ENCODE measurements around the gene KRTAP12-3. TPM values are rescaled to one million over a fixed set of nuclear protein-coding genes. Genes with fewer than 3 reads are reported as not detected.

The KRTAP12-3 gene
- polyA plus RNA-seq, 1 of the 3 experiments (the other 2 are of a cell fraction) = not detected

GRCh38 chr21:44658541-44658910, 794 bp downstream of the KRTAP12-3 start:
- TF ChIP-seq MXI1 (IDR thresholded peaks at IDR 0.05; ENCODE audit: low read depth, low read length) (no peak), RFX5 (IDR thresholded peaks at IDR 0.05; ENCODE audit: low read length) (no peak), ZBTB33 (IDR thresholded peaks at IDR 0.05; ENCODE audit: borderline replicate concordance, low read depth) (no peak), PBX3 (IDR thresholded peaks at IDR 0.05) (no peak), SMC3 (IDR thresholded peaks at IDR 0.05; ENCODE audit: low read depth, low read length) (no peak), TCF12 (IDR thresholded peaks at IDR 0.05) (no peak), EZH2phosphoT487 (IDR thresholded peaks at IDR 0.05; ENCODE audit: borderline replicate concordance, low read depth) (no peak), TAF1 (IDR thresholded peaks at IDR 0.05; ENCODE audit: borderline replicate concordance, low read depth, low read length) (no peak), RCOR1 (IDR thresholded peaks at IDR 0.05; ENCODE audit: low read length) (no peak), SIN3A (IDR thresholded peaks at IDR 0.05; ENCODE audit: borderline replicate concordance, low read depth, low read length) (no peak)
- TF ChIP-seq, protein P1, sequence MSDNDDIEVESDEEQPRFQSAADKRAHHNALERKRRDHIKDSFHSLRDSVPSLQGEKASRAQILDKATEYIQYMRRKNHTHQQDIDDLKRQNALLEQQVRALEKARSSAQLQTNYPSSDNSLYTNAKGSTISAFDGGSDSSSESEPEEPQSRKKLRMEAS (IDR thresholded peaks at IDR 0.05; ENCODE audit: low read depth) = no peak
- TF ChIP-seq, protein P2, sequence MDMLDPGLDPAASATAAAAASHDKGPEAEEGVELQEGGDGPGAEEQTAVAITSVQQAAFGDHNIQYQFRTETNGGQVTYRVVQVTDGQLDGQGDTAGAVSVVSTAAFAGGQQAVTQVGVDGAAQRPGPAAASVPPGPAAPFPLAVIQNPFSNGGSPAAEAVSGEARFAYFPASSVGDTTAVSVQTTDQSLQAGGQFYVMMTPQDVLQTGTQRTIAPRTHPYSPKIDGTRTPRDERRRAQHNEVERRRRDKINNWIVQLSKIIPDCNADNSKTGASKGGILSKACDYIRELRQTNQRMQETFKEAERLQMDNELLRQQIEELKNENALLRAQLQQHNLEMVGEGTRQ (IDR thresholded peaks at IDR 0.05; ENCODE audit: borderline replicate concordance, low read depth, low read length) = no peak
- TF ChIP-seq, protein P3, sequence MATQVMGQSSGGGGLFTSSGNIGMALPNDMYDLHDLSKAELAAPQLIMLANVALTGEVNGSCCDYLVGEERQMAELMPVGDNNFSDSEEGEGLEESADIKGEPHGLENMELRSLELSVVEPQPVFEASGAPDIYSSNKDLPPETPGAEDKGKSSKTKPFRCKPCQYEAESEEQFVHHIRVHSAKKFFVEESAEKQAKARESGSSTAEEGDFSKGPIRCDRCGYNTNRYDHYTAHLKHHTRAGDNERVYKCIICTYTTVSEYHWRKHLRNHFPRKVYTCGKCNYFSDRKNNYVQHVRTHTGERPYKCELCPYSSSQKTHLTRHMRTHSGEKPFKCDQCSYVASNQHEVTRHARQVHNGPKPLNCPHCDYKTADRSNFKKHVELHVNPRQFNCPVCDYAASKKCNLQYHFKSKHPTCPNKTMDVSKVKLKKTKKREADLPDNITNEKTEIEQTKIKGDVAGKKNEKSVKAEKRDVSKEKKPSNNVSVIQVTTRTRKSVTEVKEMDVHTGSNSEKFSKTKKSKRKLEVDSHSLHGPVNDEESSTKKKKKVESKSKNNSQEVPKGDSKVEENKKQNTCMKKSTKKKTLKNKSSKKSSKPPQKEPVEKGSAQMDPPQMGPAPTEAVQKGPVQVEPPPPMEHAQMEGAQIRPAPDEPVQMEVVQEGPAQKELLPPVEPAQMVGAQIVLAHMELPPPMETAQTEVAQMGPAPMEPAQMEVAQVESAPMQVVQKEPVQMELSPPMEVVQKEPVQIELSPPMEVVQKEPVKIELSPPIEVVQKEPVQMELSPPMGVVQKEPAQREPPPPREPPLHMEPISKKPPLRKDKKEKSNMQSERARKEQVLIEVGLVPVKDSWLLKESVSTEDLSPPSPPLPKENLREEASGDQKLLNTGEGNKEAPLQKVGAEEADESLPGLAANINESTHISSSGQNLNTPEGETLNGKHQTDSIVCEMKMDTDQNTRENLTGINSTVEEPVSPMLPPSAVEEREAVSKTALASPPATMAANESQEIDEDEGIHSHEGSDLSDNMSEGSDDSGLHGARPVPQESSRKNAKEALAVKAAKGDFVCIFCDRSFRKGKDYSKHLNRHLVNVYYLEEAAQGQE (IDR thresholded peaks at IDR 0.05; ENCODE audit: low read depth, low read length) = no peak
- WGBS (ENCODE audit: low lambda C conversion rate) = 3% methylated on average over 5 of the region's 5 CpGs

More at GRCh38 chr21:44658541-44658910, 794 bp downstream of the KRTAP12-3 start:
- Histone ChIP-seq H3K4me3 (ENCODE audit: low read depth in 2 of 2, low read length in 1 of 2) (no peak overlapping the region), H2AFZ (ENCODE audit: low read depth) (no peak overlapping the region), H3K36me3 (replicated peaks in 1 of 2; ENCODE audit: control insufficient read depth in 1 of 2, insufficient read depth in 2 of 2, low read length in 1 of 2) (no peaks in the 10 kb centered on the region), H3K27me3 (ENCODE audit: insufficient read depth) (peaks cover 11% of the 10 kb centered on the region; the same call in 1 of the 2 replicates), H3K27ac (ENCODE audit: low read depth in 2 of 2, low read length in 1 of 2) (no peak overlapping the region), H4K20me1 (ENCODE audit: insufficient read depth) (no peaks in the 10 kb centered on the region), H3K79me2 (ENCODE audit: insufficient read depth) (no peaks in the 10 kb centered on the region), H3K9me3 (no peaks in the 10 kb centered on the region), H3K9ac (no peak overlapping the region), H3K4me1 (ENCODE audit: control insufficient read depth in 1 of 2, insufficient read depth in 2 of 2, low read depth in 1 of 2, low read length in 1 of 2) (no peaks in the 10 kb centered on the region), H3F3A (replicated peaks; ENCODE audit: insufficient read depth) (no peaks in the 10 kb centered on the region), H3K4me2 (no peak overlapping the region), H3K9me2 (0 out of 2 replicates have a peak, but pooled peaks cover 4% of the 10 kb centered on the region)
- DNase-seq = no peak
- ChIA-PET POLR2A (no interaction called here), CTCF (no interaction called here)

All from SK-N-SH (cell line).